NCI-H345 treated with DMSO at 0.1 percent for 48 hours (cell line): ENCODE measurements around the gene GATB.

Experiments
- DNase-seq: peaks from one replicate; lab custom pipeline; 2025; ENCODE audit not compliant: unreplicated experiment; lab: John Stamatoyannopoulos, UW

The GATB gene

DNA sequence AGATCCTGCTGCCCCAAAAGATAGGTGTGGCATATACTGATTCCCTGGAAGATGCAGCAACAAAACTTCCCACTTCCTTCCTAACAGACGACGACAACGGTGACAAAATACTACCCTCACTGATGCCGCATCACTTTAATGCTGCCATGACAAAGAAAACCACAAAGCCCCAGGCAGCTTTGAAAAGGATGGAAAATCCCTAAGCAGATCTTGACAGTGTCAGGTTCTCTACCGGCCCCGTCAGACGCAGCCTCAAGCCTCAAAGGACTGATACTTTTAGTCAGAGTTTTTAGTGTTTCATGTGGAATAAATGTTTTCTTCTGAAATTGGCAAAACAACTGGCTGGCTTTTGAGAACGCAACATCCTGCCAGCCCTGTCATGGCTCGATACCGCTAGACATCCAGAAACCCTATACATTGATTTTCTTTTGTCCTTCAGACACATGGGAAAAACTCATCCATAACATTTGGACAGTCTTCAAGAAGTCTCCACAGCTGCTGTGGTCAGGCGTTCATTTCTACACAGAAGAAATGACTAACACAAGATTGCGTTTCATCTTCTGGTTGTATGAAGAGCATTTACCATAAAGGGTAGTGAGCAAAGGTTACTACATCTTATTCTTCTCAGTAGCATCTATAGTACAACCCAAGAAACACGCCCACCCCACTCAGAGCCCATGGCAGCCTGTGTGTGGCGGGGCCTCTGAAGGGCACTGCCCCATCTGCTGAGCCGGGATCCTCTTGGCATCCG, 60.1 kb downstream of the GATB start:
- no peak for DNase-seq

DNA sequence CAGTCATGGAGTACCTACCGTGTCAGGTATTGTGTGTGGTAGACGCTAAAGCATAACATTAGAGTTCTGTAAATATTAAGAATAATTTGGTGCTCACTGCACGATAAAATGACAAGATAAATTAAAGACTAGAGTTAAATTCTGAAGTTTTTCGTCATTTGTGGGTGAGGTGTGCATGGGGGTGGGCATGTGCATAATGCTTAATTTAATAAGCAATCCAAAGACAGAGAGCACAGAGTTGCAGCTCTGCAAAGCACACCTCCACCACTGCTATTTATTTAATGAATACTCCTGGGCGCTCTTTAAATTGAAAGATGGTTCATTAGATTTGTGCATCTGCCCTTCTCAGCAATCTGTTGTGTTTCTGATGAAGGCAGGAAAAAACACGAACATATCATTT, 62.6 kb downstream of the GATB start:
- DNase-seq: no peak

DNA sequence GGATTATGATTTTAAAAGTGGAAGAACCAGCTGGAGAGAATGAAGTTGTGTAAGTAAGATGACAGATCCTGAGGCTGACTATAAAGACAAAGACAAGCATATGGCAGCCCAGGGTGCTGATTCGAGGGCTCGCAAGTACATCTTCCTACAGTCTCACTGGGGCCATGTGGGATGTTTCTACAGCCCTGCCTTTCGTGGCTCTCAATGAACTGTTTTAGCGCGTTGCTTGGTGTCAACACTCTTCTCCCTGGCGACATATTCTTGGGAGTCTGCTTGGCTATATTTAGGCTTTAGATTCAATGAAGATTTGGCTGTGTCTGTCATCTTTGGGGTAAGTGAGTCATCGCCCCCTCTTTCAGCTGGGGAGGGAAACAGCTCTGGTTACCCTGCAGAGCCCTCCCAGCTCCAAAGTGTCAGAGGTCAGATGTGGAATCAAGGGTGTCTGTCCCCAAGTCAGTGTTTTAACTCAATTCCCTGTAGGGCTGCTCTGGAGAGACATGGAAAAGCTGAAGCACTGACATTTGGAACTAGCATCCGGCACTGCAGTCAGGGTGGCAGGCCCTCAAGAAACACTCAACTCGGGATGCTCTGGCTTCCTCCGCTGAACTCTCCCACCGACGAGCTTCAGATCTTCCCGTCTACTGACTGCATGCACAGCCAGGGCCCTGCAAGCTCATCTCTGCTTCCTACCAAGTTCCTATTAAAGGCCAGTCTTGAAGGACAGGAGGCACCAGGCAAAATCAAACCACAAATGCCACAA, 65.7 kb downstream of the GATB start:
- no peak for DNase-seq

DNA sequence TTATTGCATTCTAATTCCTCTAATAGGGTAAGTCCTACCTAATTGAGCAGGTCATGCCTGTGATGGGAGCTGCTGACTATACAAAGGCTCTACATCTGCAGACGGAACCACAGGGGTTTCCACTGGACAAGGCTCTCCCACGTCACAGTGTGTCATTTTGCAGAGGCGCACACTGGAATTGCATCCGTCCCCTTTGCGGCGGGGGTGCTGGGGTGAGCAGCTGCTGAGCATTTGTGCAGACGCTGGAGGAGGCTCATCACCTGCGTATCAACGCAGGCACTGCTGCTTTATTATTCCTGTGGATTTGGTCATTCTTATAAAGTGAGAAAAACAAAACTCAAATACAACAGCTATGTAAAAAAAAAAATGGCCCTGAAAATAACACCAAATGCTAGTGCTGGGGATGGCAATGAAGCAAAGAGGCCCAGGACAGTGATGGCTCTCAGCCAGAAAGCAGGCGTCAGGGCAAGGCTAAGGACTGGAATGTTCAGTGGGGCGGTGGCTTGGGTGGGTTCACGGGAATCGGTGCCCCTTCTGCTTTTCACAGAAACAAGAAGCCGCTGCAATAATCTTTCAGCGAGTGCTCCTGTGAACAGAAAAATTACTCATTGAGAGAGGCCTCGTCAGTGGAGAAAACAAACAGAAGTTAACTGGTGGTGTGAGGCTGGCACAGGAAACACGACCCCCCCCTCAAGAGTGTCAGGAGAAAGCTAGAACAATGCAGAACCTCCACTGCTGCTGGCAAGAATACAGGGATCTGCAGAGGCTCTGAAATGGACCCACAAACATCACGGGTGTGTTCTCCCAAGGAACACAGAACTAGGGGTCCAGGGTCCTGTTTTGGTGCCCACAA, 67.8 kb downstream of the GATB start:
- no peak for DNase-seq

DNA sequence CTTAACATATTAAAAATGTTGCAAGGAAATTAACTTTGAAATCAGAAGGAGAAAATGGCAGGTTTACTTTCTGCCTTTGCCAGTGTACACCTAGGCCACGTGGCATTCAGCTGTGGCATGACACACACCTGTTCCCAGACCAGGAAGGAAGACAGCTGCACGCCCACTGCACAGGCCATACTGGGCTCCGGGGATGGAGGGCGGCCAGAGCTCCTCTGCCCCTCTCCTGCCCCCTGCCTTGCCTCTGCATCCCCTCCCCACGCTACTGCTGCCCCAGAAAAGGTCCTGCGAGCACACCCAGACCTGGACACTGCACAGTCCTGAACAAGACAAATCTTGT, 68.4 kb downstream of the GATB start:
- DNase-seq: no peak

DNA sequence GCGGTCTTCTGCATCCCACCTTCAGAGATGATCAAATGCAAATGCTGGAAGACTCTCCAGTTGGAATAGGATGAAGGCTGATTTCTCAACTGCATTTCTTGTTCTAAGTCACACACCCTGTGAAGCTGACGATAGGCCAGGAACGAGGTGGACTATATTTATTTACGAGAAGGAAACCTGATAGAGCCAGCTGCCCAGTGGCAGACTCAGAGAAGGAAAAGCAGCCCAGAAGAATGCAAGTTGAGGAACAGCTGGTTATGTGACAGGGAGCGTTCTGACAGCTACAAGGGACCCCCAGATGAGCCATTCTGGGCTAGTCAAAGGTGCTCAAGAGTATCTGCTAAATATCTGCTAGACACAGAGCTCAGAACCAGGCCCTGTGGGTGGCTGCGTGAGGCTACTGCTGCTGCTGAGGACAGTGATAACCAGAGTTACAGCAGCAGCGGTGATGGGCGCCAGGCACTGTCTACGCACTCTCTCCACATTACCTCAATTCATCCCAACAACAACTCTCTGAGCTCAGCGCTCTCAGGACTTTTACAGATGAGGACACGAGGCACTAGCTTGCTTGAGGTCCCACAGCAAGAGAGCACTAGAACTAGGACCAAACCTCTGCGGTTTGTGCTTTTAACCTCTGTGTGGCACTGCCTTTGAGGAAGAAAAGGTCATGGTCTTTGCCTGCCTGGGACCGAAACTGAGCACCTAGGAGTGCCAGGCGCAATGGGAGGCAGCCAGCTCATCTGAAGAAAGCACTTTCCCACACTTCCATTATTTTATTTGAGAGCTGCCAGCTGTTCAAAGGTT, 69.0 kb downstream of the GATB start:
- no peak for DNase-seq

DNA sequence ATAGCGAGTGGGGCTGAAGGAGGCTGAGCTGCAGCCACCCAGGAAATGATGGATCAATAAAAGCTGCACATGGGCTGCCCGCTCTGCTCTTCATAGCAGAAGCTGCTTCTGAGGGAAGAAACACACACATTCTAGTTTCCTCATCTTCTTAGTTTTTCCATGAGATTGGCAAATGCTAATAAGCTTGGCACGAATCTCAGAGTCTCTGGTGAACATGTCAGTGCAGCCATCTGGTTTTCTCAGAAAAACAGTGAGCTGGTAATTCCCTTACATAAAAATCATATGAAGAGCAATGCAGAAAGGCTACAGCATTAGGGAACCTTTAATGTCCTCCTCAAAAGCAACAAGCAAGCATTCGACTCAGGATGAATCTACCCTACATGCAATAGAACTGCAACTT, 69.9 kb downstream of the GATB start:
- no peak for DNase-seq

DNA sequence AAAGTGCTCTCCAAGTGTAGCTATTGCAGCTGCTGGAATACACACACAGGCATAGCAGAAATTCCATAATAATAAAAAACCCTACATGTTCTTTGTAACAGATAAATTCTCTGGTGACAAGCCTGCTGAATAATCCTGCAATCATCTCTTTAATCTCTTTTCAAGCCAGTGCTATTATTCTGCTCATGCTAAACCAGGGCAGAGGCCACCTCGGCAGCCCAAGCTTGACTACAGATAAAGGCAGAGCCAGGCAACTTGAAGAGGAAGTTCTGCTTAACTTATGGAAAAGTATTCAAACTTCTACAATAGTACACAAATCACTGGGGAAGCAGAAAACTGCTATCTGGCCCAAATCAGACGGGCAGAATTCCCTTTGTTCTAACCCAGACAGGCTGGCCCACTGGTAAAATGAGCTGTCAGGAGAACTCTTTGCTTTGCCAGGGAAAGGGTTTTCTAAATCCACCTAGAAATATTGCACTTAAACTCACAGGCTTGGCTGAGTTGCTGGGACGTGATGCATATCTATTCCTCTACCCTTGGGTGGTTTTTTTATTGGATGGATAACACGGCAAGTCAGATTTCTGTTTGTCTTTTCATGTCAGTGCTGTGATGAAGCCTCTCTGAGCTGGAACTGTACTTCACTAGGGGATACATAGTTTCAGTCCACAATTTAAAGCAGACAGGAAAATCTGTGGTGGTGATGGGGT, 70.5 kb downstream of the GATB start:
- no peak for DNase-seq

DNA sequence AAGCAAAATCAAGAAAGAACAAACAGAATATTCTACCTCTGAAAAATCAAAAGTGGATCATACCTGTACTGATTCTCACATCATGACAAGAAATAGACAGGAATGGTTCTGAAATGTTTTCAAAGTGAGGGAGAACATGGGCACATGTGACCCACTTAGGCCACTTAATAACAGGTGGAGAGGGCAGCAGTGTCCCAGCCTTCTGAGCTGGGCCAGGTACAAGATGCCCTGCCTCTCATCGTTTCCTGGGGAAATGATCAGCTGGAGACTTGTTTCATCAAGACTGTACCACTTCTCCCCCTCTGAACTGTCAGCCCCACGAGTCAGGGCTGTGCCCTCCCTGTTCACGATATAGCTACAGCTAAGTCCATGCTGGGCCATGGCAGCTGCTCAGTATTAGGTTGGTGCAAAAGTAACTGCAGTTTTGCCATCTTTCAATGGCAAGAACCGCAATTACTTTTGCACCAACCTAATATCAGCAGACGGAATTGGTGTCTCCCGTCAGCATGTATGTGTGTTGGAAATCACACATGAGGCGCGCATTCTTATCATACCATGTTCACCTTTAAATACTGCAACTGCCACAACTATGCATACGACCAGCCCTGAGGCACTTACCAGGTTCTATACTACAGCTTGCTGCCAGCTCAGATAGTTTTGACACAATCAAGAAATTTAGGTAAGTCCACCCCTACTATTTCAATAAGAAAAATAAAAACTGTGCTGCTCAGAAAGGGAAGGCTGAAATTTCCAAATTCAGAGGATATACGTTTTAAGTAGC, 71.4 kb downstream of the GATB start:
- no peak for DNase-seq

DNA sequence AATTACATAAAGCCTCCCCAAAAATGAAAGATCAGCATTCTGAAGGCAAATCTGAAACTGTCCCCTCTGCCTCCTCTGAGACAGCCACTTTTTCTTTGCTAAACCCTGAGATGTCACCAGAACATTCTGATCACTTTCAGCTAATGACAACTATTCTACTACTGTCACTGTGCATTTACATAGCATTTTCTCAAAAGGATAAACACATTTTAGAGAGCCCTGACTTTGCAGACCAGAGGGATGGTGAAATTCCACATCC, 72.1 kb downstream of the GATB start:
- no peak for DNase-seq

DNA sequence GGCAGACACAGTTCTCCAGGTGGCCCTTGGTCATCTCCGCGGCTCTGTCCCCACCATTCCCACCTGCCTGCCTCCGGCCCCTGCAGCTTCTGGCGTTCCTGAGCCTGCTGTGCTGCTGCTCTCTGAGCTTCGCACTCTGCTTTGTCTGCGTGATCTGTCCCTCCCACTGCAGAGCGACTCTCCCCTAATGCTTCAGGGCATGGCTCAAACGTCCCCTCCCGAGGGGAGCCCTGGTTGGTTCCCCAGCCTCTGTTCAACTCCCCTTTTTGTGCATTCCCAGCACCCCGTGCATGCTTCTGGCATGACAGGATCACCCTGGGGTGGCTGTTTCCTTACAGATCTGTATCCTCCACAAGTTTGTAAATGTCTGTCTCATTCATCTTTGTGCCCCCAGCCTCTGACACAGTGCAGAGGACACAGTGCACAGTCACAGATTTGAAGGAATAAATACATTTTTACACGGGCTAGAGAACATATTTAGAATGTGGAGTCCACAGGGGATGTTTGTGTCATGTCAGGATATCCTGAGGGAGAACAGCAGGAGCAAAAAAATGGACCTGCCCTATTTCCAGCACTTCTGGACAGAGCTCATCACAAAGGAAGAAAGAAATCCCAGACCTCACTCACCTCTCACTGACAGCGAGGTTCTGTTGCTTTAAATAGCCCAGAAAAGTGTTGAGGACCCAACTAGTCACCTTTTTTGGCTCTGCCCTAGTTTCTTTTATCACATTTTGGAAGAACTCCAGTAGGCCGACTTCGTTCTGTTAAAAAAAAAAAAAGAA, 72.6 kb downstream of the GATB start:
- DNase-seq: no peak

DNA sequence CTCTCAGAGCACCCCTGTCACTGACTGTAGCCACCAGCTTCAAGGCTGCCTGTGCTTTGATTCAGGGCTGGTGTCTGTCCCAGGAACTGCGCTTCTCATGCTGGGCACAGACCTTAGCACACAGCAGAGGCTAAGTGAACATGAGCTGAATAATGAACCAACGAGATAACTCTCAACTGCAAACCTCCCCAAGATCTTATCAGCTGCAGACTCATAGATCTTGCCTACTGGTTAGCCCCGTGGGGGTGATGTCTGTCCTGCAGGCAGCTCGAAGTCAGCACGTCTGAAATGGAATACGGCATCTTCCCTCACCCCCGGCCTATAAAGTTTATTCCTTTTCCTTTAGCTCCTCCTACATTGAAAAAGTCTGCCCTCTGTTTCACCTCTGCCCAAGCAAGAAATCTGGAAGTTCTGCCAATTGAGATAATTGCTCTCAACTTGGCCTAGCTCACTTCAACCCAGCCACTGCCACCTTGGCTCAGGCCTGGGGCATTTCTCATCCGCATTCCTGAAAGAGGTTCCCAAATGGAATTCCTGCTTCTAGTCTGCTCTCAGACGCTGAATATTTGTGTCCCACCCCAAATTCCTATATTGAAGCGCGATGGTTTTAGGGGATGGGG, 73.7 kb downstream of the GATB start:
- no peak for DNase-seq

DNA sequence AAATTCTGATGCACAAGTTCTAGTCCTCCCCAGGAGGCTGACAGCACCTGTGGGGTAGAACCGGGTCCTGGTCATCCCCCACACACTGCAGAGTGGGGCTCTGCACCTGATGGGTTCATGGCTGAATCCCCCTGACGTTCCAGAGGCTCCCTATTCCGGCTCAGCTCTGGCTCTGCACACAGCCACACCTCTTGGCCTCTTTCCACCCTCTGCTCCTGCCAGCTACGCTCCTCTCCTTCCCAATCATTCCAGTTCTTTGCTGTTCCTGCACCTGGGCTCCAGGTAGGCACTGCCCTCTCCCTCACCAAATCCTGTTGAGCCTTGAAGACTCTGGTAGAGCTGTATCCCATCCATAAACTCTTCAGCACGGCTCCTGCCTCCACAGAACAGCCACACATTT, 75.5 kb downstream of the GATB start:
- DNase-seq: no peak

DNA sequence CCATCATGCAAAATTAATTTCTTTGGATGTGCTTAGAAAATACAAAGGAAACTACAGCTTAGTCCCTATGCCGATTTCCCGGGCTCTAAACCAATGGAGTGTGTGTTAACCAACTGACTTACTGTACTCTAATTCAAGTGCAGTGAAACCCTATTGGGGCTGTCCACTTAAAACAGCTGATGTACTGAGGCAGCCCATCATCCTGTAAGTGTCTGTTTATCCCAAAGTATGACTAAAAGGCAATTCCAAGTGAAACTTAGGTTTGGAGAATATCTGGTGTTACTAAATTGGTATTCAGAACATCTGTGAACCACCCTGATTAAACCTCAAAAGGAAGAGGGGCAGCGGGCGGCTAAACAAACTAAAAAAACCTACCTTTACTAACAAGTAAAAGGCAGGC, 79.7 kb downstream of the GATB start:
- DNase-seq: no peak

DNA sequence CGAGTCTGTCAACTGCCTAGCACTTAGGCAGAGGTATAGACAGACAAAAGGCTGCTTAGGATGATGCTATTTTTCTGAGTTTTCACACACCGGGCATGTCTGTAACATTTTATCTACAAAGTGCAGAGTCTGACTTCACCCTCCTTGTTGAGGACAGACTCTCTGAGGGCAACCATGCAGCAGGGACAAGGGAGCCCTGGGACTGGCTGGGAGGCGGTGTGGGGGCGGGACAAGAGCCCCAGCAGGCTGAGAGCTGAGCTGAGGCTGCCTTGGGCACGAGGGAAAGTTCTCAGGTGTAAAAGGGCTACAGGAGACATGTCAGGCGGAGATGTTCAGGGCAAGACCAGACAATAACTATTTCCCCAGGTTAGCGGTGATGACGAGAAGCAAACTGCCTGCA, 81.6 kb downstream of the GATB start:
- no peak for DNase-seq

DNA sequence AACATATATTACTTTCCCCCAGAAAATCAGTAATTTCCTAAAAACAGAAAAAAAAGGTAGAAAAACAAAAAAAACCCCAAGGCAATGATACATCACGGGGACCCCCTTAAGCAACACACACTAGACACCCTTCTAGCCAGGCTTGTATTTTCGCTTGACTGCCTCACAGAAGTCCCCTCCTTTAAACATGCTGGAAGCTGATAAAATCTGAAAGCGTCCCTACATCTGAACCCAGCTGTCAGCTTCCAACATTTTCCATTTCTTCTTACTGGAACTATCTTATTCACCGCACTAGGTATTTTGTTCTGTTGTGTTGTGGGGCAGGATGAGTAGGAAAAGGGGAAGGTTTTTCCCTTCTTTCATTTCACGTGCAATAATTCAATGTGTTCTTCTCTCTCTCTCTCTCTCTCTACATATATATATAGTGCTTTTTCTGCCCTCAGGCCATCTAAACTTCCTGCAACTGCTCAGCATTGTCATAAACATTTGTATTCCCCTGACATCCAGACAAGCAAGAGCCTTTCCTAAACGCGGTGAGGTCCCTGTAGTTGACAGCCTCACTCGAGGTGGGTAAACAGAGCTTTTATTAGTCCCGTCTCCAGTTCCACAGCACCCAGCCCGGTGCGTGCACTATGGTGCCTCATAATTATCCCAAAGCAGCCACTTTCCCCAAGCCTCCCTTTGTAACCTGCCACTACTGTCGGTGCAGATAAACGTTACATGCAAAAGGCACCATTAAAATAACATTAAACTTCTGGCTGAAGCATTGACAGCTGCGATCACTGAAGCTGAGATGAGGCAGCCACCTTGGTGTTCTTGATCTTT, 82.5 kb downstream of the GATB start:
- peak; percentile 3 for DNase-seq

DNA sequence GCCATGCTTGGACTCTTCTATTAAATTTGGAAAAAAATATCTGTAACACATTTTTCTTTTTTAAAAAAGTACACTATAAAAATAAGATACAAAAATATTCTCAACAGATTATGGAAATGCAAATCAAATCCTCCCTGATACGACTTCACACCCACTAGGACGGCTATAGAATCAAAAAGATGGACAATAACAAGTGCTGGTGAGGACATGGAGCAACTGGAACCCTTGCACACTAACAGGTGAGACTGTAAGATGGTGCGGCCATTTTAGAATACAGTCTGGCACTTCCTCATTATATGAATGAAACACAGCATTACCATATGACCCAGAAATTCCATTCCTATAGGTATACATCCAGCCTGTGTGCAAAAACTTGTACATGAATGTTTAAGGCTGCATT, 83.6 kb downstream of the GATB start:
- DNase-seq: no peak

DNA sequence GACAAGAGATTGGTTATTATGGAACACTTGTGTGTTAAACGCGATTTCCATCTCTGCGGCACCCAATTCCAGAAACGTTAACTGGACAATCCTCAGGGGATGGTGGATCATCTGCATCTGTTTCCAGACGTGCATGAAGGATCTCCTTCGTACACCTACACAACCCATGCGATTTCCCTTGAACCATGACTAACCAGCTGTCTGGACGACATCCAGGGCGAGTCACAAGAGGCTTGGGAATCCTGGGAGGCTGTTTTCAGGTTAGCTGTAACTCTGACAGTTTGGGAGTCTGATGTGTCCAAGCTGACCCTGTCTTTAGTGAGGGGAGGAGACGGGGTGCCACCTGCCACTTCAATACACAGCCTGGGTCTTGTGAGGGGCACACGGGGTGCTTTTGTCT, 84.5 kb downstream of the GATB start:
- DNase-seq: no peak
